HepG2 (cell line): ENCODE results near the gene SMOC1. TPM values are rescaled to one million over a fixed set of nuclear protein-coding genes. Genes with fewer than 3 reads are reported as not detected.
A peak's percentile ranks its signal among the peaks of the same experiment; 100 is the strongest.

ENCODE experiments used
- ATAC-seq: fragments of 200-7000 bp; cut with Tn5 transposase; 3 replicates; pipeline ENCODE4 v1.9.1; 2020; ENCODE audit warnings: mild to moderate bottlenecking, moderate library complexity
- BruUV-seq: library from RNA; stranded (reverse); fragments of 400-500 nt; replicated peaks from 2 replicates; lab custom pipeline; 2021; lab: Mats Ljungman, UMichigan
- CTCF ChIA-PET: fragments of 300-600 bp; formaldehyde crosslinking; extraction: SDS; loops from one replicate; lab custom pipeline; 2021; ENCODE audit warnings: low total read pairs, inconsistent platforms, low intra/inter-chr PET ratio; lab: Yijun Ruan, JAX
- POLR2A ChIA-PET: fragments of 350-600 bp; sonication (Branson Sonifier 250); formaldehyde crosslinking; loops from one replicate; lab custom pipeline; 2020; ENCODE audit warnings: antibody characterized with exemption, inconsistent platforms; lab: Yijun Ruan, JAX
- DNase-seq: peaks from one replicate; pipeline ENCODE4 v3.0.0-alpha.2; 2015; ENCODE audit warnings: low spot score
- FAIRE-seq: peaks from 3 replicates; lab custom pipeline; 2011; peaks lifted over from hg19 to GRCh38; lab: Jason Lieb, UNC
- H2AFZ ChIP-seq: one replicate; pipeline ENCODE4 v1.6.1; 2011; ENCODE audit warnings: low read length, inconsistent platforms
- H3K27ac ChIP-seq: fragments of 300-600 bp; 3 replicates; pipeline ENCODE4 v1.8.0; 2011; ENCODE audit warnings: mixed run types, mild to moderate bottlenecking, mixed read lengths, low read length, inconsistent platforms; ENCODE audit not compliant: insufficient read depth; ENCODE audit errors: extremely low read length
- H3K27me3 ChIP-seq, 2 experiments: fragments of 200-600 bp in 1 of 2; 2 replicates in 1 of 2; 3 replicates in 1 of 2; pipeline versions ENCODE4 v1.6.0 to v1.8.0; 2011; ENCODE audit warnings: low read length in 2 of 2, mild to moderate bottlenecking in 2 of 2, moderate library complexity in 2 of 2, inconsistent platforms in 1 of 2; ENCODE audit not compliant: insufficient read depth in 2 of 2, control insufficient read depth in 1 of 2
- H3K36me3 ChIP-seq, 2 experiments: fragments of 200-600 bp in 1 of 2; replicated peaks in 1 of 2; 2 replicates in 1 of 2; 3 replicates in 1 of 2; pipeline versions ENCODE4 v1.5.1 to v1.8.0; 2011; ENCODE audit warnings: low read length in 2 of 2, inconsistent platforms in 1 of 2; ENCODE audit not compliant: insufficient read depth in 2 of 2, control insufficient read depth in 1 of 2
- H3K4me1 ChIP-seq: 2 replicates; pipeline ENCODE4 v1.5.1; 2012; ENCODE audit warnings: low read length, inconsistent platforms; ENCODE audit not compliant: insufficient read depth
- H3K4me2 ChIP-seq: 2 replicates; pipeline ENCODE4 v1.6.0; 2011; ENCODE audit warnings: low read depth, low read length, inconsistent platforms
- H3K4me3 ChIP-seq, 3 experiments: fragments of 200-600 bp in 1 of 3; sonication (generic), shearing (Covaris generic) in 1 of 3; replicated peaks in 1 of 3; 2 replicates each; pipeline ENCODE4 v1.5.1; 2011 to 2016; ENCODE audit warnings: low read length in 3 of 3, inconsistent platforms in 2 of 3, low read depth in 2 of 3, mild to moderate bottlenecking in 2 of 3, control low read depth in 1 of 3, mixed read lengths in 1 of 3; ENCODE audit not compliant: insufficient read depth in 1 of 3
- H3K79me2 ChIP-seq: one replicate; pipeline ENCODE4 v1.6.1; 2011; ENCODE audit warnings: low read length, inconsistent platforms; ENCODE audit not compliant: insufficient read depth
- H3K9ac ChIP-seq: 2 replicates; pipeline ENCODE4 v1.6.0; 2011; ENCODE audit warnings: mild to moderate bottlenecking, low read depth, low read length, inconsistent platforms; ENCODE audit not compliant: insufficient read depth
- H3K9me3 ChIP-seq: 2 replicates; pipeline ENCODE4 v1.5.1; 2012; ENCODE audit warnings: mild to moderate bottlenecking, low read length
- H4K20me1 ChIP-seq: 2 replicates; pipeline ENCODE4 v1.6.0; 2011; ENCODE audit warnings: inconsistent platforms, mild to moderate bottlenecking, low read length, moderate library complexity; ENCODE audit not compliant: insufficient read depth
- ETV5 ChIP-seq: IDR thresholded peaks from 2 replicates; pipeline ENCODE4 v1.6.1; 2018; ENCODE audit warnings: missing biosample characterization, missing genetic modification reagents, inconsistent platforms, borderline replicate concordance
- FOXO1 ChIP-seq: sonication (generic); formaldehyde crosslinking; IDR thresholded peaks from 2 replicates; pipeline ENCODE4 v1.4.0; 2020; ENCODE audit warnings: missing genetic modification reagents
- HOXD1 ChIP-seq: sonication (generic); formaldehyde crosslinking; IDR thresholded peaks from 2 replicates; pipeline ENCODE4 v1.5.0; 2020; ENCODE audit warnings: missing genetic modification reagents
- JARID2 ChIP-seq: sonication (generic); formaldehyde crosslinking; IDR thresholded peaks from 2 replicates; pipeline ENCODE4 v1.8.1; 2023; ENCODE audit warnings: missing genetic modification reagents, inconsistent platforms; ENCODE audit not compliant: insufficient replicate concordance
- JUND ChIP-seq: sonication (generic); formaldehyde crosslinking; IDR thresholded peaks from 2 replicates; pipeline ENCODE4 v1.8.0; 2022; ENCODE audit warnings: mild to moderate bottlenecking, missing genetic modification reagents
- KDM1A ChIP-seq: IDR thresholded peaks from 2 replicates; pipeline ENCODE4 v1.6.1; 2016; ENCODE audit warnings: missing compliant biosample characterization
- KLF6 ChIP-seq: IDR thresholded peaks from 2 replicates; pipeline ENCODE4 v1.8.0; 2016; ENCODE audit warnings: missing biosample characterization, missing genetic modification reagents
- MIXL1 ChIP-seq: IDR thresholded peaks from 2 replicates; pipeline ENCODE4 v1.6.1; 2016
- MXD4 ChIP-seq: IDR thresholded peaks from 2 replicates; pipeline ENCODE4 v1.6.1; 2016; ENCODE audit warnings: mild to moderate bottlenecking, missing biosample characterization, missing genetic modification reagents
- NCOA2 ChIP-seq: sonication (generic); formaldehyde crosslinking; IDR thresholded peaks from 2 replicates; pipeline ENCODE4 v1.8.0; 2022; ENCODE audit warnings: inconsistent platforms
- TAF1 ChIP-seq: sonication (generic); formaldehyde crosslinking; IDR thresholded peaks from 2 replicates; pipeline ENCODE4 v1.4.0; 2020; ENCODE audit warnings: missing genetic modification reagents
- TBX2 ChIP-seq: sonication (generic); formaldehyde crosslinking; IDR thresholded peaks from 2 replicates; pipeline ENCODE4 v1.5.0; 2020; ENCODE audit warnings: missing genetic modification reagents, mild to moderate bottlenecking, borderline replicate concordance
- TEAD3 ChIP-seq: optimal IDR thresholded peaks from 2 replicates; pipeline ENCODE3; 2016; ENCODE audit warnings: borderline replicate concordance
- THAP11 ChIP-seq: IDR thresholded peaks from 2 replicates; pipeline ENCODE4 v1.6.1; 2016; ENCODE audit warnings: missing biosample characterization, missing genetic modification reagents
- ZNF296 ChIP-seq: sonication (generic); formaldehyde crosslinking; conservative IDR thresholded peaks from 2 replicates; pipeline ENCODE4 v1.5.0; 2020; ENCODE audit warnings: mild to moderate bottlenecking, missing genetic modification reagents
- ZNF335 ChIP-seq: sonication (generic); formaldehyde crosslinking; IDR thresholded peaks from 2 replicates; pipeline ENCODE4 v1.4.0; 2020; ENCODE audit warnings: missing genetic modification reagents
- ZSCAN21 ChIP-seq: sonication (generic); formaldehyde crosslinking; IDR thresholded peaks from 2 replicates; pipeline ENCODE4 v1.8.0; 2022; ENCODE audit warnings: mild to moderate bottlenecking, missing genetic modification reagents, moderate library complexity, borderline replicate concordance
- WGBS: methylation state at CpG from one replicate; pipeline ENCODE4 v1.1.6; 2017; ENCODE audit warnings: low lambda C conversion rate; 5-methylcytosine and 5-hydroxymethylcytosine counted together
- in situ Hi-C: cut with HindIII; loops from 2 replicates; pipeline ENCODE4 v1.10.0; 2017; ENCODE audit warnings: low pct_unique_long_range_greater_than_20kb; ENCODE audit not compliant: extremely low pct_ligation_motif_present
- intact Hi-C: fragments of 100-400 bp; cut with micrococcal nuclease; formaldehyde crosslinking; loops from one replicate; pipeline ENCODE4 v1.10.0; 2022; ENCODE audit not compliant: unreplicated experiment
- polyA plus RNA-seq, 8 experiments: library from polyadenylated mRNA; depleted of rRNA in 3 of 8; stranded (reverse) in 7 of 8; unstranded in 1 of 8; fragments of >200 nt; fragmentation: Illumina TruSeq in 4 of 8; extraction: Trizol in 4 of 8; gene quantifications; 2 replicates each; pipeline versions ENCODE4 v1.2.1 to v1.2.3, GENCODE V29; 2011 to 2016; ENCODE audit warnings: low read depth in 4 of 8, missing spikeins in 1 of 8, mixed read lengths in 1 of 8; ENCODE audit not compliant: insufficient read depth in 1 of 8
- total RNA-seq, 5 experiments: library from RNA; depleted of rRNA; stranded (reverse); fragments of >200 nt; fragmentation: Illumina TruSeq; extraction: Trizol; gene quantifications; 2 replicates each; pipeline ENCODE4 v1.2.3, GENCODE V29; 2016; ENCODE audit warnings: low read depth in 1 of 5
- TF ChIP-seq, protein P1 (sequence below): sonication (generic); formaldehyde crosslinking; IDR thresholded peaks from 2 replicates; pipeline ENCODE4 v1.5.1; 2020; ENCODE audit warnings: missing genetic modification reagents, mild to moderate bottlenecking, borderline replicate concordance
- TF ChIP-seq, protein P2 (sequence below): sonication (generic); formaldehyde crosslinking; IDR thresholded peaks from 2 replicates; pipeline ENCODE4 v1.4.0; 2020; ENCODE audit warnings: missing genetic modification reagents
- TF ChIP-seq, protein P3 (sequence below): IDR thresholded peaks from 2 replicates; pipeline ENCODE4 v1.6.1; 2016
- TF ChIP-seq, protein P4 (sequence below): sonication (generic); formaldehyde crosslinking; IDR thresholded peaks from 2 replicates; pipeline ENCODE4 v1.5.0; 2020; ENCODE audit warnings: mild to moderate bottlenecking, missing genetic modification reagents

Gene SMOC1
- total and polyA plus RNA-seq, 2 of the 13 experiments (the other 11 are each of a cell fraction or from before 2014, with no cell fraction given), result 17.8 to 35.6 TPM

DNA sequence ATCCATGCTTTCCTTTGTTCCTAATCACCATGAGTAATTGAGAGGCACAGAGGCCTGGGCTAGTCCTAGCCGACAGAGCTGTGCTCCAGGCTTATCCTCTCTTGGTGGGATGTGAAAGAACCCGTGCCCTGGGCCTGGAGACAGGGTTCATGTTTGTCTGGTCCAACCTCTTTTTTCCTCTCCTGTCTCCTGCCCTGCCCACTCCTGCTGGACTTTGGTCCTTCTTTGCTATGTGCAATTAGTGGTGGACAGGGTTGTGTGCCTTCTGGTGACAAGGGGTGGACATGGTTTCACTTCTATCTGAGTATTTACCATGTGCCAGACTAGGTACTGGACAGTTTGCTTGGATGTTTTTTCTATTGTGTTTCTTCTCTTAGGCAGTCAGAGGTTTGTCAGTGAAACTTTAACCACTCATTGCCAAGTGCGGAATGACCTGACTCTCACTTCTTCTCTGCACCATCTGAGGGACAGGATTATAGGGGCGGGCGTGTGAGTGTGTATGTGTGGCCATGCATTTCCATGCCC, 126.1 kb downstream of the SMOC1 start:
- H3K36me3 ChIP-seq, result peaks cover 4 to 5% of the 10 kb centered on the region in 2 experiments; a peak in 4 of 5 replicates
- no peak overlapping the region for H2AFZ ChIP-seq
- H3K79me2 ChIP-seq, result no peaks in the 10 kb centered on the region
- DNase-seq, result peak; percentile 98
- H4K20me1 ChIP-seq, result no peaks in the 10 kb centered on the region
- ATAC-seq, result peak; percentile 97
- intact Hi-C loops, result loop anchor here (5.0 kb wide), 1 partner anchor 63 kb away; no protein-coding TSS in a partner anchor
- no peaks in the 10 kb centered on the region for H3K27me3 ChIP-seq
- 9% methylated on average over 5 of the region's 5 CpGs for WGBS
- H3K4me1 ChIP-seq, result peaks cover 77% of the 10 kb centered on the region
- ChIA-PET POLR2A (interaction anchor here (0.6 to 1.8 kb wide), 5 partner anchors 8 to 155 kb away, joined by 3 to 9 read pairs (median 7); partner anchors contain the start of gene SMOC1), CTCF (no interaction called here)
- H3K9me3 ChIP-seq, result no peaks in the 10 kb centered on the region
- H3K4me2 ChIP-seq, result peak overlapping the region; percentile 57
- H3K27ac ChIP-seq, result peak overlapping the region; percentile 62
- H3K9ac ChIP-seq, result peak overlapping the region; percentile 18; the same call in 1 of the 2 replicates
- H3K4me3 ChIP-seq, result peak overlapping the region in 1 of 3 experiments; percentile 42; a peak in 2 of 6 replicates
- BruUV-seq, result no TSS peak
- in situ Hi-C loops, result loop anchor here (25.0 kb wide), 1 partner anchor 418 kb away; no protein-coding TSS in a partner anchor
- FAIRE-seq, result peak; percentile 100
- TF ChIP-seq TEAD3 (CRISPR knock-in tag) (peak; percentile 88), ZNF335 (CRISPR knock-in tag) (no peak), THAP11 (CRISPR knock-in tag) (peak; percentile 69), FOXO1 (CRISPR knock-in tag) (peak; percentile 76; the same call in 1 of the 2 replicates), ZSCAN21 (no peak), KLF6 (CRISPR knock-in tag) (no peak), TAF1 (no peak), ZNF296 (peak; percentile 97), TBX2 (peak; percentile 94), JUND (CRISPR knock-in tag) (0 out of 2 replicates have a peak, but pooled peaks have one; percentile 32), ETV5 (CRISPR knock-in tag) (peak; percentile 71; the same call in 1 of the 2 replicates), MXD4 (peak; percentile 20; the same call in 1 of the 2 replicates), NCOA2 (CRISPR knock-in tag) (peak; percentile 83), JARID2 (CRISPR knock-in tag) (no peak), KDM1A (CRISPR knock-in tag) (0 out of 2 replicates have a peak, but pooled peaks have one; percentile 77), MIXL1 (CRISPR knock-in tag) (peak; percentile 96), HOXD1 (no peak)
- TF ChIP-seq, protein P1, sequence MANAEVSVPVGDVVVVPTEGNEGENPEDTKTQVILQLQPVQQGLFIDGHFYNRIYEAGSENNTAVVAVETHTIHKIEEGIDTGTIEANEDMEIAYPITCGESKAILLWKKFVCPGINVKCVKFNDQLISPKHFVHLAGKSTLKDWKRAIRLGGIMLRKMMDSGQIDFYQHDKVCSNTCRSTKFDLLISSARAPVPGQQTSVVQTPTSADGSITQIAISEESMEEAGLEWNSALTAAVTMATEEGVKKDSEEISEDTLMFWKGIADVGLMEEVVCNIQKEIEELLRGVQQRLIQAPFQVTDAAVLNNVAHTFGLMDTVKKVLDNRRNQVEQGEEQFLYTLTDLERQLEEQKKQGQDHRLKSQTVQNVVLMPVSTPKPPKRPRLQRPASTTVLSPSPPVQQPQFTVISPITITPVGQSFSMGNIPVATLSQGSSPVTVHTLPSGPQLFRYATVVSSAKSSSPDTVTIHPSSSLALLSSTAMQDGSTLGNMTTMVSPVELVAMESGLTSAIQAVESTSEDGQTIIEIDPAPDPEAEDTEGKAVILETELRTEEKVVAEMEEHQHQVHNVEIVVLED (CRISPR knock-in tag), result peak; percentile 43; the same call in 1 of the 2 replicates
- TF ChIP-seq, protein P2, sequence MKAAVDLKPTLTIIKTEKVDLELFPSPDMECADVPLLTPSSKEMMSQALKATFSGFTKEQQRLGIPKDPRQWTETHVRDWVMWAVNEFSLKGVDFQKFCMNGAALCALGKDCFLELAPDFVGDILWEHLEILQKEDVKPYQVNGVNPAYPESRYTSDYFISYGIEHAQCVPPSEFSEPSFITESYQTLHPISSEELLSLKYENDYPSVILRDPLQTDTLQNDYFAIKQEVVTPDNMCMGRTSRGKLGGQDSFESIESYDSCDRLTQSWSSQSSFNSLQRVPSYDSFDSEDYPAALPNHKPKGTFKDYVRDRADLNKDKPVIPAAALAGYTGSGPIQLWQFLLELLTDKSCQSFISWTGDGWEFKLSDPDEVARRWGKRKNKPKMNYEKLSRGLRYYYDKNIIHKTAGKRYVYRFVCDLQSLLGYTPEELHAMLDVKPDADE (CRISPR knock-in tag), result no peak
- TF ChIP-seq, protein P3, sequence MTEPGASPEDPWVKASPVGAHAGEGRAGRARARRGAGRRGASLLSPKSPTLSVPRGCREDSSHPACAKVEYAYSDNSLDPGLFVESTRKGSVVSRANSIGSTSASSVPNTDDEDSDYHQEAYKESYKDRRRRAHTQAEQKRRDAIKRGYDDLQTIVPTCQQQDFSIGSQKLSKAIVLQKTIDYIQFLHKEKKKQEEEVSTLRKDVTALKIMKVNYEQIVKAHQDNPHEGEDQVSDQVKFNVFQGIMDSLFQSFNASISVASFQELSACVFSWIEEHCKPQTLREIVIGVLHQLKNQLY (CRISPR knock-in tag), result peak; percentile 52; the same call in 1 of the 2 replicates
- TF ChIP-seq, protein P4, sequence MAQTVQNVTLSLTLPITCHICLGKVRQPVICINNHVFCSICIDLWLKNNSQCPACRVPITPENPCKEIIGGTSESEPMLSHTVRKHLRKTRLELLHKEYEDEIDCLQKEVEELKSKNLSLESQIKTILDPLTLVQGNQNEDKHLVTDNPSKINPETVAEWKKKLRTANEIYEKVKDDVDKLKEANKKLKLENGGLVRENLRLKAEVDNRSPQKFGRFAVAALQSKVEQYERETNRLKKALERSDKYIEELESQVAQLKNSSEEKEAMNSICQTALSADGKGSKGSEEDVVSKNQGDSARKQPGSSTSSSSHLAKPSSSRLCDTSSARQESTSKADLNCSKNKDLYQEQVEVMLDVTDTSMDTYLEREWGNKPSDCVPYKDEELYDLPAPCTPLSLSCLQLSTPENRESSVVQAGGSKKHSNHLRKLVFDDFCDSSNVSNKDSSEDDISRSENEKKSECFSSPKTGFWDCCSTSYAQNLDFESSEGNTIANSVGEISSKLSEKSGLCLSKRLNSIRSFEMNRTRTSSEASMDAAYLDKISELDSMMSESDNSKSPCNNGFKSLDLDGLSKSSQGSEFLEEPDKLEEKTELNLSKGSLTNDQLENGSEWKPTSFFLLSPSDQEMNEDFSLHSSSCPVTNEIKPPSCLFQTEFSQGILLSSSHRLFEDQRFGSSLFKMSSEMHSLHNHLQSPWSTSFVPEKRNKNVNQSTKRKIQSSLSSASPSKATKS (CRISPR knock-in tag), result no peak
